HEK293 (cell line): Measurements from ENCODE around the gene MTMR12.

ENCODE experiments used
- CTCF ChIP-seq: fragments of 450-650 bp; formaldehyde crosslinking; IDR thresholded peaks from 2 replicates; pipeline ENCODE4 v1.5.1; 2016; ENCODE audit warnings: missing biosample characterization, missing genetic modification characterization
- PRDM10 ChIP-seq: fragments of 450-650 bp; formaldehyde crosslinking; IDR thresholded peaks from 2 replicates; pipeline ENCODE4 v1.5.1; 2016; ENCODE audit warnings: missing biosample characterization, missing genetic modification characterization
- ZFHX2 ChIP-seq: fragments of 450-650 bp; formaldehyde crosslinking; conservative IDR thresholded peaks from 2 replicates; pipeline ENCODE4 v1.5.1; 2016; ENCODE audit warnings: missing biosample characterization, missing genetic modification characterization
- ZFP41 ChIP-seq: fragments of 450-650 bp; formaldehyde crosslinking; IDR thresholded peaks from 2 replicates; pipeline ENCODE4 v1.5.1; 2016; ENCODE audit warnings: missing biosample characterization, missing genetic modification characterization, borderline replicate concordance
- ZNF274 ChIP-seq, 2 experiments: fragments of 200-500 bp in 1 of 2; fragments of 450-650 bp in 1 of 2; sonication (Bioruptor generic) in 1 of 2; formaldehyde crosslinking in 1 of 2; IDR thresholded peaks; 2 replicates each; pipeline versions ENCODE4 v1.5.1 to v1.6.1; 2014 to 2016; ENCODE audit warnings: borderline replicate concordance in 1 of 2, inconsistent platforms in 1 of 2, low read length in 1 of 2, missing biosample characterization in 1 of 2, missing genetic modification characterization in 1 of 2
- ZNF549 ChIP-seq: fragments of 450-650 bp; IDR thresholded peaks from 2 replicates; pipeline ENCODE4 v1.5.1; 2018; ENCODE audit warnings: missing biosample characterization, missing genetic modification characterization, mild to moderate bottlenecking, inconsistent platforms, moderate library complexity
- ZNF785 ChIP-seq: fragments of 450-650 bp; formaldehyde crosslinking; IDR thresholded peaks from 2 replicates; pipeline ENCODE4 v1.5.1; 2016; ENCODE audit warnings: missing biosample characterization, missing genetic modification characterization

GRCh38 chr5:32193591-32193990, 119.1 kb downstream of the MTMR12 start:
- no peak for TF ChIP-seq ZNF785 (tag by site-specific recombination)
- peak; percentile 94 for TF ChIP-seq ZFHX2
- no peak for TF ChIP-seq ZNF549 (tag by site-specific recombination)
- peak; percentile 75 for TF ChIP-seq PRDM10
- TF ChIP-seq ZNF274 (IDR thresholded peaks at IDR 0.05; ENCODE audit: low read length): no peak
- TF ChIP-seq ZNF274 (tag by site-specific recombination; IDR thresholded peaks at IDR 0.05; ENCODE audit: borderline replicate concordance): no peak
- TF ChIP-seq ZFP41 (tag by site-specific recombination): no peak
- no peak for TF ChIP-seq CTCF
